GM21529 (cell line): ENCODE data around the gene GNAI3.

Experiments used
- ATAC-seq: cut with Tn5 transposase; IDR thresholded peaks from one replicate; pipeline ENCODE4 v1.9.1; 2021; ENCODE audit not compliant: unreplicated experiment

GNAI3 gene

GRCh38 chr1:109622137-109622892 lies 73.9 kb downstream of the GNAI3 start:
- ATAC-seq: no peak

GRCh38 chr1:109622895-109623294 lies 74.5 kb downstream of the GNAI3 start:
- ATAC-seq: no peak

- no peak for ATAC-seq
Measured at GRCh38 chr1:109623601-109624161, 75.3 kb downstream of the GNAI3 start.

- peak; percentile 30 for ATAC-seq
Measured at GRCh38 chr1:109624201-109625010, 76.0 kb downstream of the GNAI3 start.

GRCh38 chr1:109625176-109625575 lies 76.8 kb downstream of the GNAI3 start:
- ATAC-seq: no peak

- ATAC-seq: no peak
Measured at GRCh38 chr1:109625601-109626560, 77.5 kb downstream of the GNAI3 start.

- no peak for ATAC-seq
Measured at GRCh38 chr1:109626682-109627408, 78.4 kb downstream of the GNAI3 start.

GRCh38 chr1:109627692-109628399 lies 79.4 kb downstream of the GNAI3 start:
- no peak for ATAC-seq

- no peak for ATAC-seq
Measured at GRCh38 chr1:109628540-109629321, 80.3 kb downstream of the GNAI3 start.

- no peak for ATAC-seq
Measured at GRCh38 chr1:109629372-109630030, 81.1 kb downstream of the GNAI3 start.

GRCh38 chr1:109630081-109630897 lies 81.9 kb downstream of the GNAI3 start:
- no peak for ATAC-seq

- no peak for ATAC-seq
Measured at GRCh38 chr1:109630898-109631512, 82.6 kb downstream of the GNAI3 start.

- no peak for ATAC-seq
Measured at GRCh38 chr1:109631513-109632505, 83.4 kb downstream of the GNAI3 start.

- no peak for ATAC-seq
Measured at GRCh38 chr1:109632671-109633346, 84.4 kb downstream of the GNAI3 start.

GRCh38 chr1:109634292-109634691 lies 85.9 kb downstream of the GNAI3 start:
- no peak for ATAC-seq
